GM18511 (cell line): ENCODE data around the gene SYCP2L.
"Not testable (repeated sequence)": the region's sequence is repeated elsewhere in the genome, so short reads cannot be mapped to it uniquely, and the experiment has no call there.

ENCODE experiments used
- ATAC-seq: cut with Tn5 transposase; IDR thresholded peaks from one replicate; pipeline ENCODE4 v1.9.1; 2021; ENCODE audit warnings: mild to moderate bottlenecking, moderate library complexity; ENCODE audit not compliant: unreplicated experiment

SYCP2L gene

DNA sequence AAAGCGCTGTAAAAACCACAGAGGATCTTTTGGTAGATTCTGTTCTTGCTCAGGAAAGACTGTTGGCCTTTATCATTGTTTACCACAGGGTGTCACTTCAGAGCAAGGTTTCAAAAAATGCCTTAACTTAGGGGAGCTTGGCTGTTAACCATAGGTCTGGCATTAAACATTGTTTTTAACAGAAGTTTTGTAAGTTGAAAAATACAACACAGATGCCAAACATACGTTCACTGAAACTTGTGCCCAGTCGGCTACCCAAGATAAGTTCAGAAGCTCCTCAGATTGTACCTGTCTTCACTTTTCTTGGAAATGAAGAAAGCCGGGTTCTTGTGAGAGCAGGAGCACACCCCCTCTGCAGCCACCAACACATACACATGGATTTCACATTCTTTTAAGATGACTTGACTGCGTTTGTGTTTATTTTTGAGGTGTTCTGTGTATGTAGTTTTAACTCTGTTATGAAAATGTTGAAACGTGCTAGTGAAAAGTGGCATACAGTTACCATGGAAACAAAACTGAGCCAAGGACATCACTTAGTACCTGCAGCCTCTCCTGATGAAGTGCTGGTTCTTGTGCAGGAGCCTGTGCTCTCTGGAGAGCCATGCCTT, 64.9 kb downstream of the SYCP2L start:
- ATAC-seq = no peak

DNA sequence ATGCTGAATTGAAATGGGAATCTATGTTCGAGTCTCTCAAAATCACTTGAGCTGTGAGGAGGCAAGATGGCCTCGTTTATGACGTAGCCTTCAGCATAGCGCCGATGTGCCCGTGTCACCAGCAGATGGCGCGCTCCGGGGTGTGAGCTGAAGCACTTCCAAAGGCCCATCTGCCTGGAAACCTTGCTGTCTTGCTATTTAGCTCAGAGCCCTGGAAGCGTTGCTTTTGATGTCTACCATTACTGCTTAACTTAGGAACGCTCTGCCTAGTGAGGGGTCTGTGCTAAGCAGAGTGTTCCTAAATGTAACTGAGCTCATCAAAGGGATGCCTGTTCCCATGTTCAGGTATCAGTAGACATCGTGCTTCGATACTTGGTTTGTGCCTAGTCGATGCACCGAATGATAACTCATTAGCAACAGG, 67.7 kb downstream of the SYCP2L start:
- ATAC-seq = peak; percentile 91

DNA sequence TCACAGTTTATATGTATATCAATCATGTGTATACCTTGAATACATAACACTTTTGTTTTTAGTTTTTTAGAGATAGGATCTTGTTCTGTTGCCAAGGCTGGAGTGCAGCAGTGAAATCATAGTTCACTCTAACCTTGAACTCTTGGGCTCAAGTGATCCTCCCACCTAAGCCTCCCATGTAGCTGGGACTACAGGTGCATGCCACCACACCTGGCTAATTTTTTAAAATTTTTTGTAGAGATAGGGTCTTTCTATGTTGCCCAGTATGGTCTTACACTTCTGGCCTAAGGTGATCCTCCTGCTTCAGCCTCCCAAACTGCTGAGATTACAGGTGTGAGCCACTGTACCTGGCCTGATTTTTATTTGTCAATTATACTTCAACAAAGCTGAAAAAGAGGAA, 69.9 kb downstream of the SYCP2L start:
- no peak for ATAC-seq

DNA sequence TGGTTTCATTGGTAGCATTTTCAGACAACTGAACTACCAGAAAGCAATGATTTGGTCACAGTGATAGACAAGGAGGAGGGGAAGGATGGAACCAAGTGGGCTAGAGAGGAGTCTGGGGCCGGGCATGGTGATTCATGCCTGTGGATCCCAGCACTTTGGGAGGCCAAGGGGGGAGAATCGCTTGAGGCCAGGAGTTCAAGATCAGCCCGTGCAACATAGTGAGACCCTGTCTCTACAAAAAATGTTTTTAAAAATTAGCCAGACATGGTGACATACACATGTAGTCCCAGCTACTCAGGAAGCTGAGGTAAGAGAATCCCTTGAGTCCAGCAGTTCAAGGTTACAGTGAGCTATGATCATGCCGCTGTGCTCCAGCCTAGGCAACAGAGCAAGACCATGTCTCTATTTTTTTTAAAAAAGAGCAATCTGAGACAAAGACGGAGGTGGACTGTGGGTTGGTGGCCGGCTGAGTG, 70.6 kb downstream of the SYCP2L start:
- ATAC-seq = no peak

- no peak for ATAC-seq
These were observed 73.3 kb downstream of the SYCP2L start for GRCh38 chr6:10960171-10960570.

DNA sequence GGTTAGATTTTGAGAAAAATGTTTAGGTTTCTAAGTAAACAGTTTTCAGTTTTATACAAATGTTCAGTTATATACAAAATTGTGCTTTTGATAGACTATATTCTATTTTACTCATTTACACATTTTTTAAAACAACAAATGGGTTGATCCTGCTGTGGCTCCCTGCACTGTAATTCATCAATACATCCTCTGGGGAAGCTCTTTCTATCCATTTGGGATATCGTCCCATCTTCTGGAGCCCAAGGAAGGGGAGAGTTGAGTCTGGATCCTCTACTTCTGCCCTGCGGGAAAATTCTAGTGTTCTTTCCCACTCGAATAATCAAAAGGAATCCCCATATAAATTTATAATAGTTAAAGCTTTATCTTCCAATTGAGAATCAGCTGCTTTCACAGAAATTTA, 75.0 kb downstream of the SYCP2L start:
- ATAC-seq = no peak

GRCh38 chr6:10962673-10963072, 75.8 kb downstream of the SYCP2L start:
- ATAC-seq = no peak

DNA sequence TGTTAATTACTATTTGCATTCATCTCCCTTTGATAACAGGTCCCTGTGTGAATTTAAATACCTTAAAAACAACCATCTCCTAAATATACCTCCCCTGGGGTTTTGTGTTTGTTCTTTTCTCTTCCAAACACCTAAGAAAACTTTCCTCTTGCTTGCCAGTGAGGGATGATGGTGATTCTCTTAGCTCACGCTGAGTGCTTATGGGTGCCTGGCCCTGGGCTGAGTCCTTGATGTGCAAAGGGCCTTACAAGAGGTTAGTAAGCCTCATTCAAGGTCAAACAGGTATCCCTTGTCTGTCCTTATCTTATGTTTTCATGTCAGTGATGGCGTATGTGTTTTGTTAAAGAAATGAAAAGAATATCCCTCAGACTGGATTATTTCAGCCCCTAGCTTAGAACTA, 76.3 kb downstream of the SYCP2L start:
- no peak for ATAC-seq

GRCh38 chr6:10964684-10965083, 77.8 kb downstream of the SYCP2L start:
- peak; percentile 81 for ATAC-seq

GRCh38 chr6:10968776-10969175, 81.9 kb downstream of the SYCP2L start:
- no peak for ATAC-seq

DNA sequence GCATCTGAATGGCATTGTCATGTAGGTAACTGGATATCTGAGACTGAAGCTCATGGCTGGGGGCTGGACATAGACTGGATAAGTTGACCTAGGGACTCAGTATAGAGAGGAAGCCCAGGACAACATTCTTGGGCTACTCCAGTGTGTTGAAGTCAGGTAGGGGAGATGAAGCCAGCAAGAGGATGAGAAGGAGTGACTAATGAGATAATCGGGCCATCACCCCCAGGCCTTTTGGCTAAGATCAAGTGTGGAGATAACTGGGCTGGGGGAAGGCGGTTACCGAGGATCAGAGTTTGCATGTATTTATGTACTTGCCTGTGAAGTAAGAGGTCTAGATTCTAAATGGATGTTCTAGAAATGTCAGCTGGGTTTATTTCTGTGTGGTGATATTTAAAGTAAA, 83.9 kb downstream of the SYCP2L start:
- ATAC-seq = no peak

GRCh38 chr6:10972196-10972595, 85.3 kb downstream of the SYCP2L start:
- ATAC-seq = no peak

DNA sequence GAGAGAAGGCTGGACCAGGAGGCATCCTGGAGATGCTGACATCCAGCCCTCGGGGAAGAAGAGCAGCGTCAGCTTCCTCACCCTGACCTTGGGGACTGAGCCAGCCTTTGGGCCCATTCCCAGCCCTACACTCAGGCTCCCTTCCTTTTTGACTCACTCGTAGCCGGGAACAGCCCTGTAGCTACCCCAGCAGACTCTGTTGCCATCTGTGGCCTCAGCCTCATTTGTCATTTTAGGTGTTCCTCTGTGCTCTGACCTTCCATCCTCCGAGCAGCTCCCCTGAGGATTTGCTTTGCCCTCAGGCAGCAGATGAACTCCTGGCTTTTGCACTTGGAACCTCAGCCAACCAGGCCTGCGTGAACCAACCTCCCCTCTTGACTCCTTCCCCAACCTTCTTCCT, 89.7 kb downstream of the SYCP2L start:
- ATAC-seq = no peak

- no peak for ATAC-seq
These were observed 90.5 kb downstream of the SYCP2L start for GRCh38 chr6:10977231-10977968.

GRCh38 chr6:10979603-10980002, 92.8 kb downstream of the SYCP2L start:
- no peak for ATAC-seq

DNA sequence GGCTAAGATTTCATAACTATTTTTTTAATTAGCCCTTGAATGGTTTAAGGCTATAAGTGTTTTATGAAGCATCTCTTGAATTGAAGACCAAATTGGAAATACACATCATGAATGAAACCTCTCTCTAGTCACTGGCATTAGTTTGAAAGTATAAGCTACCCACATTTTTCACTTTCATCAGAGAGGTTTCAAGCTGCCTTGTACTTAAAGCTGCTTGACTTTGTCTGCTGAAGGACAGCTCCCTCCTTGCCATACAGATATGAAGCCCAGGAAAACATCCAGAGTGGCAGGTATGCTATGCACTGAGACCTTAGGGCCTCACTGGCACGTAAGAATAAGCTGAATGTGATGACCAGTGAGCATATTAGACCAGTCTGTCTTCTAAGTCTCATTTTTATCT, 94.6 kb downstream of the SYCP2L start:
- no peak for ATAC-seq

DNA sequence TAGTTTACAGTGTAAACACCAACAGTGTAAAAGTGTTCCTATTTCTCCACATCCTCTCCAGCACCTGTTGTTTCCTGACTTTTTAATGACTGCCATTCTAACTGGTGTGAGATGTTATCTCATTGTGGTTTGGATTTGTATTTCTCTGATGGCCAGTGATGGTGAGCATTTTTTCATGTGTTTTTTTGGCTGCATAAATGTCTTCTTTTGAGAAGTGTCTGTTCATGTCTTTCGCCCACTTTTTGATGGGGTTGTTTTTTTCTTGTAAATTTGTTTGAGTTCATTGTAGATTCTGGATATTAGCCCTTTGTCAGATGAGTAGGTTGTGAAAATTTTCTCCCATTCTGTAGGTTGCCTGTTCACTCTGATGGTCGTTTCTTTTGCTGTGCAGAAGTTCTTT, 98.1 kb downstream of the SYCP2L start:
- ATAC-seq = not testable (repeated sequence)

GRCh38 chr6:10989587-10989986, 102.7 kb downstream of the SYCP2L start:
- ATAC-seq = no peak

DNA sequence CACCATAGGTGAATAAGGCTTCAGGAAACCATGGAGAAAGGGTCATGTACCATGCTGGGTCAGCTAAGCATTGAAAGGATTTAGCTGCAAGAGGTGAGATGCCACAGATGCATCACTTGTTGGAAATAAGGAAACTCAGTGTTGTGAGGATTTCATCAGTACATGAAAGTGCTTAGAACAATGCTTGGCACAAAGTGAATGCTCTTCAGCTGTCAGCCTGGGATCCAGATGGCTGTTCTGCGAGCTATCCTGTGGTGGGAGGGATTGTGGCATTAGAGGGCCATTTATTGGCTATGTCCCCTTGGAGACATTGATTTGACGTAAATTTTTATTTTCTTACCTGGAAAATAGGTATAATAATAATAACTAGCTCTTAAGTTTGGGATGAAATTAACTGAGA, 104.3 kb downstream of the SYCP2L start:
- no peak for ATAC-seq

- no peak for ATAC-seq
These were observed 107.0 kb downstream of the SYCP2L start for GRCh38 chr6:10993896-10994295.

GRCh38 chr6:10995114-10995707, 108.4 kb downstream of the SYCP2L start:
- ATAC-seq = no peak

- no peak for ATAC-seq
These were observed 113.1 kb downstream of the SYCP2L start for GRCh38 chr6:10999994-11000393.
